ENCODE data around the gene DOHH.
A peak's percentile ranks its signal among the peaks of the same experiment; 100 is the strongest.

Gene DOHH

DNA sequence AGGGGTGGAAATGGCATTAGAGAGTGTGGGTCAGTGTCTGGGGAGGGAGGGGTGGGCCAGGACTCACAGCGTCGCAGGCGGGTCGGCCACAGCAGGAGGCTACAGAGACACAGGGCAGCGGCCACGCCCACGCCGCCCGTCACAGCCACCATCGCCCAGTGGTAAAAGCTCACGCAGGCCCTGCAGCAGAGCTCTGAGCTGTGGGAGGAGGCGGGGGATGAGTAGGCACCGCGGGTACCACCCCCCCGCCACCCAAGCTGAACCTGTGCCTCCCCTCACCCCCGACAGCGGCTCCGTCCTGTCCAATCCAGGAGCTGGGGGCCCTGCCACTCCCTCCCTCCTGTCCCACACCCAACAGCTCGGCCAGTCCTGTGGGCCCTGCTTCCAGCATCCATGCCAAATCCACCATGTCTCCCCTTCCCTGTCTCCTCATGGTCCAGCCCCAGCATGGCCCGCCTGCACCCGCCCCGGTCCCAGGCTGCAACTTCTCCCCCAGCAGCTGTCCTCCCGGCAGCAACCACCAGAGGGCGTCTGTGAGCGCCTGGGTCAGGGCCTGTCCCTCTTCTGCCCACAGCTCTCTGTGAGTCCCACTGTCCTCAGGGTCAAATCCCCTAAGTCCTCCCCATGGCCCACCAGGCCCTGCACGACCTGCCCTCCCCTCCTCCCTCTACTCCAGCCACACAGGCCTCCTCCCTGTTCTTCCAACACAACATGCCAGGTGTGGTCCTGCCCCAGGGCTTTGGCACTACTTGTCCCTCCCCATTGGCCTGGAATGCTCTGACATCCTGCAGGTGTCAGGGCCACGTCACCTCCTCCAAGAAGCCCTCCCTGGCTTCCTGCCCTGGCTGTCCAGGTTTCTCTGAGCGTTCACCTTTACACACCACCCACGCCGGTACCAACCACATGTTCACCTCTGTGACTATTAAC is 44.5 kb upstream of the DOHH start:
- TF ChIP-seq, protein P1, sequence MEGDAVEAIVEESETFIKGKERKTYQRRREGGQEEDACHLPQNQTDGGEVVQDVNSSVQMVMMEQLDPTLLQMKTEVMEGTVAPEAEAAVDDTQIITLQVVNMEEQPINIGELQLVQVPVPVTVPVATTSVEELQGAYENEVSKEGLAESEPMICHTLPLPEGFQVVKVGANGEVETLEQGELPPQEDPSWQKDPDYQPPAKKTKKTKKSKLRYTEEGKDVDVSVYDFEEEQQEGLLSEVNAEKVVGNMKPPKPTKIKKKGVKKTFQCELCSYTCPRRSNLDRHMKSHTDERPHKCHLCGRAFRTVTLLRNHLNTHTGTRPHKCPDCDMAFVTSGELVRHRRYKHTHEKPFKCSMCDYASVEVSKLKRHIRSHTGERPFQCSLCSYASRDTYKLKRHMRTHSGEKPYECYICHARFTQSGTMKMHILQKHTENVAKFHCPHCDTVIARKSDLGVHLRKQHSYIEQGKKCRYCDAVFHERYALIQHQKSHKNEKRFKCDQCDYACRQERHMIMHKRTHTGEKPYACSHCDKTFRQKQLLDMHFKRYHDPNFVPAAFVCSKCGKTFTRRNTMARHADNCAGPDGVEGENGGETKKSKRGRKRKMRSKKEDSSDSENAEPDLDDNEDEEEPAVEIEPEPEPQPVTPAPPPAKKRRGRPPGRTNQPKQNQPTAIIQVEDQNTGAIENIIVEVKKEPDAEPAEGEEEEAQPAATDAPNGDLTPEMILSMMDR (conservative IDR thresholded peaks at IDR 0.05; ENCODE audit: low read length): peak; percentile 89
- DNase-seq (ENCODE audit: low read depth): peak; percentile 42
- H3K4me3 ChIP-seq (ENCODE audit: low read length): no peak overlapping the region

DNA sequence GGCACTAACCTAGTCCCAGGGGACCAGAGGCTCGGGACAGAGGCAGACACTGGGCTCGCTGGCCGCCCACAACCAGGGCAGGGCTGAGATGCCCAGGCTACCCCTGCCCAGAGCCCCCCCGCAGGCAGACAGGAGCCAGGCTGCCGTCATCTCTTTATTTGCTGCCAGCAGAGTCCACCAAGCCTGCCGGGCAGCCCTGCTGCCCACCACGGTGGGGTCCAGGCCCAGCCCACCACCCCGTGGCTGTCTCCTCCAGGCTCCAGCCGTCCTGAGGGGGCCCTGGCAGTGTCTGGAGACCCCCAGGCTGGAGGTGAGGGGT is 43.5 kb upstream of the DOHH start:
- no peak overlapping the region for H3K4me3 ChIP-seq (ENCODE audit: low read length)
- TF ChIP-seq, protein P1 (conservative IDR thresholded peaks at IDR 0.05; ENCODE audit: low read length): no peak
- no peak for DNase-seq (ENCODE audit: low read depth)

DNA sequence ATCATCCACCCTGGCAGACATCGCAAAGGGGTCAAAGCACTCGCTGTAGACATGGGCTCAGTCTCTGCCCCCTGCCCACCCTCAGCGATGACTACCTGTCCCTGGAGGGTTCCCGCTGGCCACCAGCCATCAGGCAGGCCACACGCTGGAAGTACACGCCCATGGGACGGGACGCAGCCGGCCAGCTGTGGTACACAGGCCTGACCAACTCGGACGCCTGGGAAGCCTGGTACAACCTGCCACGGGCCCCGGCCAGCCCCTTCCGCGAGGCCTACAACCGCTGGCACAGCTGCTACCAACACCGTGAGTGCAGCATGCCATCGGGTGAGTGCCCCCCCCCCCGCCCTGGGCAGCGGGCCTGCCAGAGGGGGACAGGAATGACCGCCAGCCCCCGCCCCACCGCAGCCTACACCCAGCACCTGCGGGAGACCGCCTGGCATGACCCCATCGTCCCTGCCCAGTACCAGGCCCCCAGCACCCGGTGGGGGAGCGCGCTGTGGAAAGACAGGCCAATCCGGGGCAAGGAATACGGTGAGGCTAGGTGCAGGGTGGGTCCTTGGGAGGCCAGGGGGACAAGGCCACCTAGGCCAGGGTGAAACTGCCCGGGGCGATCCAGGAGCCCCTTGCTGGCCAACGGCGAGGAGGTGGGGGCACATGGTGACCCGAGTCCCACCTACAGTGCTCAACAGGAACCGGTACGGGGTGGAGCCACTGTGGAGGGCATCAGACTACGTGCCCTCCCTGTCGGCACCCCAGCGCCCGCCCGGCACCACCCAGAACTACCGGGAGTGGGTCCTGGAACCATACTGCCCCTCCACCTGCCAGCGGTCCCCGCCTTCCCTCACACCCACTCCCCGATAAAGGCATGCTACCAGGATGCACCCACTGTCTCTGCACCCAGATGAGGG is 42.9 kb upstream of the DOHH start:
- TF ChIP-seq, protein P1 (conservative IDR thresholded peaks at IDR 0.05; ENCODE audit: low read length): no peak
- no peak overlapping the region for H3K4me3 ChIP-seq (ENCODE audit: low read length)
- DNase-seq (ENCODE audit: low read depth): no peak

DNA sequence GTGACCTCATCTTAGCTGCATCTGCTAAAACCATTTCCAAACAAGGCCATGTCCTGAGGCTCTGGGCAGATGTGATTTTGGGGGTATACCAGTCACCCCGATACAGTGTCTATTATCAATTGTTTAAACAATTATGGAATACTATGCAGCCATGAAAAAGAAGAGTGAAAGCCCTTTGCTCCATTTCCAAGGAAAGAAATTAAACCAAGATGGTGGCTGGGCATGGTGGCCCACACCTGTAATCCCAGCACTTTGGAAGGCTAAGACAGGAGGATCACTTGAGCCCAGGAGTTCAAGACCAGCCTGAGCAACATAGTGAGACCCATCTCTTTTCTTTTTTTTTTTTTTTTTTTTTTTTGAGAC is 39.3 kb upstream of the DOHH start:
- DNase-seq (ENCODE audit: low read depth): no peak
- H3K4me3 ChIP-seq (ENCODE audit: low read length): no peak overlapping the region
- TF ChIP-seq, protein P1 (conservative IDR thresholded peaks at IDR 0.05; ENCODE audit: low read length): no peak

DNA sequence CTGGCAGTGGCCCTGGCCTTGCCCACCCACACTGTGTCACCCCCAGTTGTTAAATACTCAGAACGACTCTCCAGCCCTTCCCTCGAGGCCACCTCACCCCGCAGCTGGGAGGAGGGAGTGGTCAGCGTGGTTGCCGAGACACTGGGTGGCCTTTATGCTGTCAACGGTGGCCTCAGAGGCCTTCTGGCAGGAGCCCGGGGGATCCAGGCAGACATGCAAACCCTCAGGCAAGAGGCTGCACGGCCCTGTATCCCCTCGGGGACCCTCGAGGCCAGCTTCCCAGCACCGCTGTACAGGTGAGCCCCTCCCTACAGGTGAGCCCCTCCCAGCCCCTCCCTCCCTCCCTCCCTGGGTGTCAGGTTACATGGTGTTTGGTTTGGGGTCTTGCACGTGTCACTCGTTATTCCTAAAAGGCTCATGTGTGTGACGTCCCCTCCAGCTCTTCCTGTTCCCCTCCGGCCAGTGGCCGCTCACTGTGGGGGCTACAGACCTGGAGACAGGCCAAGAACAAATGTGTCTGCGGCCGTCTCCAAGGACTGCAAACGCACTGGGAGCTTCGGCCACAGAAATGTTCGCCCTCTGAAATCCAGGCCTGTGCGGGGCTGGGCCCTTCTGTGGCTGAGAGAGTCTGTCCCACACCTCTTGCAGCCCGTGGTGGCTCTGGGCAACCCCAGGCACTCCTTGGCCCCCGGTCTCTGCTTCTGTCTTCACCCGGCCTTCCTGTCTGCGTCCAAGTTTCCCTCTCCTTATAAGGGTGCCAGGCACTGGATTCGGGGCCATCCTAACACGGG is 38.7 kb upstream of the DOHH start, which contains the start of gene TEKTIP1:
Gene TEKTIP1, plus strand, starts transcription at position 210 of the 791 bp plus-strand sequence. Its CDS starts 4 bp downstream, at position 214.
- no peak for DNase-seq (ENCODE audit: low read depth)
- TF ChIP-seq, protein P1 (conservative IDR thresholded peaks at IDR 0.05; ENCODE audit: low read length): no peak
- H3K4me3 ChIP-seq (ENCODE audit: low read length): no peak within 1 kb of the TSS

DNA sequence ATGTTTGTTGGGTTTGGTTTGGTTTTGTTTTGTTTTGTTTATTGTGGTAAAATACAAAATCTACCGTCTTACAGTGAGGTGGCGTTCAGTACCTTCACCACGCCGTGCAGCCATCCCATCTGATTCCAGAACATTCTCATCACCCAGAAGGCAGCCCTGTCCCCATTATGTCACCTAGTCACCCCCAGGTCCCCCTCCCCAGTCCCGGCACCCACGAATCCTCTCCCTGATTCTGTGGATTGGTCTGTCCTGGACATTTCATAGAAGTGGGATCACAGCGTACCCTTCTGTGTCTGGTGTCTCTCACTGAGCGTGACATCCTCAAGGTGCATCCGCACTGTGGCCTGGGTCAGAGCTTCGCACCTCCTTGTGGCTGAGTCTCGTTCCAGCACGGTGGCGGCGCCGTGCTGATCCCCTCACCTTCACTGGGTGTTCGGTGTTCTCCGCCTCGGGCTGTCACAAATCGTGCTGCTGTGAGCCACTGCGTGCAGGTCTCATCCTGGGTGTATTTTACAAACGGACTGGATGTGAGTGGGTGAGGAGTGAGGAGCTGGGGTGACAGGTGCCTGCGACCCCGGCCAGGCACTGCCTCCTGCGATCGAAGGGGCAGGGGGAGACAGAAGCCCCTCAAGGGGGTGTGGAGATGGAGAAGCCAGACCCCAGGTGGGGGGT is 37.9 kb upstream of the DOHH start:
- TF ChIP-seq, protein P1 (conservative IDR thresholded peaks at IDR 0.05; ENCODE audit: low read length): no peak
- no peak overlapping the region for H3K4me3 ChIP-seq (ENCODE audit: low read length)
- no peak for DNase-seq (ENCODE audit: low read depth)
